CD14-positive monocyte (primary cell): ENCODE data around the gene SPRTN. TPM values are rescaled to one million over a fixed set of nuclear protein-coding genes. Genes with fewer than 3 reads are reported as not detected.

ENCODE experiments used
- DNase-seq, 3 donors: peaks; one replicate each; pipeline ENCODE4 v3.0.0-alpha.2; 2011 to 2022
- H2AFZ ChIP-seq: 2 replicates; pipeline ENCODE4 v1.6.0; 2012; ENCODE audit warnings: mild to moderate bottlenecking, low read depth, low read length, inconsistent platforms; ENCODE audit not compliant: insufficient read depth, poor library complexity, severe bottlenecking
- H3K27ac ChIP-seq, 2 donors: 1 replicate in 1 of 2; 2 replicates in 1 of 2; pipeline ENCODE4 v1.5.1; 2012 to 2013; ENCODE audit warnings: low read length in 2 of 2, control low read depth in 1 of 2, inconsistent platforms in 1 of 2, low read depth in 1 of 2, mild to moderate bottlenecking in 1 of 2
- H3K27me3 ChIP-seq, 2 donors: one replicate each; pipeline versions ENCODE4 v1.6.0 to v1.6.1; 2011 to 2013; ENCODE audit warnings: low read length in 2 of 2; ENCODE audit not compliant: control insufficient read depth in 2 of 2, insufficient read depth in 2 of 2
- H3K36me3 ChIP-seq, 2 donors: replicated peaks in 1 of 2; 1 replicate in 1 of 2; 2 replicates in 1 of 2; pipeline versions ENCODE4 v1.5.1 to v1.6.1; 2012 to 2013; ENCODE audit warnings: low read length in 2 of 2, control low read depth in 1 of 2, inconsistent platforms in 1 of 2, mild to moderate bottlenecking in 1 of 2; ENCODE audit not compliant: insufficient read depth in 2 of 2, control insufficient read depth in 1 of 2
- H3K4me1 ChIP-seq, 2 donors: 1 replicate in 1 of 2; 2 replicates in 1 of 2; pipeline versions ENCODE4 v1.5.1 to v1.6.1; 2012 to 2013; ENCODE audit warnings: low read length in 2 of 2, control low read depth in 1 of 2, inconsistent platforms in 1 of 2, mild to moderate bottlenecking in 1 of 2, moderate library complexity in 1 of 2; ENCODE audit not compliant: insufficient read depth in 2 of 2, control insufficient read depth in 1 of 2
- H3K4me2 ChIP-seq: replicated peaks from 2 replicates; pipeline ENCODE3; 2012; ENCODE audit warnings: low read length, moderate library complexity, mild to moderate bottlenecking; ENCODE audit not compliant: poor library complexity, severe bottlenecking; ENCODE audit errors: extremely low read depth
- H3K4me3 ChIP-seq, 3 experiments: fragments of 200-600 bp in 1 of 3; sonication (generic) in 1 of 3; replicated peaks in 1 of 3; 1 replicate in 2 of 3; 2 replicates in 1 of 3; pipeline ENCODE4 v1.5.1; 2011 to 2013; ENCODE audit warnings: low read length in 3 of 3, mild to moderate bottlenecking in 3 of 3, control low read depth in 2 of 3, low read depth in 2 of 3, inconsistent platforms in 1 of 3, moderate library complexity in 1 of 3
- H3K79me2 ChIP-seq: 2 replicates; pipeline ENCODE4 v1.6.0; 2012; ENCODE audit warnings: mild to moderate bottlenecking, control low read depth, inconsistent platforms, low read length, moderate library complexity; ENCODE audit not compliant: insufficient read depth
- H3K9ac ChIP-seq: 2 replicates; pipeline ENCODE4 v1.6.0; 2017; ENCODE audit warnings: low read length, mild to moderate bottlenecking; ENCODE audit not compliant: insufficient read depth, poor library complexity, severe bottlenecking
- H3K9me3 ChIP-seq, 2 donors: replicated peaks in 1 of 2; 1 replicate in 1 of 2; 2 replicates in 1 of 2; pipeline versions ENCODE4 v1.5.1 to v1.6.1; 2012 to 2013; ENCODE audit warnings: low read length in 2 of 2, control low read depth in 1 of 2; ENCODE audit not compliant: control insufficient read depth in 1 of 2, insufficient read depth in 1 of 2
- H4K20me1 ChIP-seq: 2 replicates; pipeline ENCODE4 v1.6.0; 2012; ENCODE audit warnings: mild to moderate bottlenecking, low read length, control low read depth, moderate library complexity; ENCODE audit not compliant: insufficient read depth
- H3K27ac Mint-ChIP-seq, 7 donors: one replicate each; pipeline ENCODE4 v1.8.0; 2020; ENCODE audit warnings: mild to moderate bottlenecking in 7 of 7, mixed read lengths in 7 of 7, moderate library complexity in 6 of 7, inconsistent platforms in 2 of 7
- H3K27me3 Mint-ChIP-seq, 3 donors: one replicate each; pipeline ENCODE4 v1.8.0; 2021 to 2022; ENCODE audit warnings: low read depth in 3 of 3, mild to moderate bottlenecking in 3 of 3, mixed read lengths in 3 of 3, moderate library complexity in 3 of 3, inconsistent platforms in 1 of 3
- H3K36me3 Mint-ChIP-seq, 2 donors: one replicate each; pipeline ENCODE4 v1.8.0; 2020; ENCODE audit warnings: mixed read lengths in 2 of 2, inconsistent platforms in 1 of 2, mild to moderate bottlenecking in 1 of 2
- H3K4me1 Mint-ChIP-seq: one replicate; pipeline ENCODE4 v1.8.0; 2020; ENCODE audit warnings: mild to moderate bottlenecking, mixed read lengths
- H3K4me3 Mint-ChIP-seq, 2 donors: one replicate each; pipeline ENCODE4 v1.8.0; 2020; ENCODE audit warnings: mild to moderate bottlenecking in 2 of 2, mixed read lengths in 2 of 2, moderate library complexity in 1 of 2
- H3K9me3 Mint-ChIP-seq, 7 donors: one replicate each; pipeline ENCODE4 v1.8.0; 2020 to 2022; ENCODE audit warnings: mixed read lengths in 7 of 7, mild to moderate bottlenecking in 6 of 7, moderate library complexity in 6 of 7, inconsistent platforms in 2 of 7
- WGBS: methylation state at CpG from one replicate; pipeline ENCODE4 v1.1.5; 2013; ENCODE audit warnings: missing lambda C conversion rate; ENCODE audit not compliant: insufficient coverage; 5-methylcytosine and 5-hydroxymethylcytosine counted together
- intact Hi-C, 2 donors: fragments of 100-400 bp; cut with micrococcal nuclease; formaldehyde crosslinking; loops; one replicate each; pipeline versions ENCODE4 v1.15.0 to v1.15.1; 2023
- polyA plus RNA-seq, 3 donors: library from polyadenylated mRNA; depleted of rRNA in 1 of 3; unstranded in 2 of 3; stranded (reverse) in 1 of 3; fragments of 300-500 nt in 2 of 3; fragments of >200 nt in 1 of 3; fragmentation: Illumina TruSeq in 2 of 3; gene quantifications; 1 replicate in 2 of 3; 2 replicates in 1 of 3; pipeline ENCODE4 v1.2.3, GENCODE V29; 2012 to 2021
- TF ChIP-seq, protein P1 (sequence below): fragments of 200-600 bp; IDR thresholded peaks from one replicate; pipeline ENCODE4 v1.8.0; 2022; ENCODE audit warnings: antibody characterized with exemption, mild to moderate bottlenecking

Gene SPRTN
- polyA plus RNA-seq, 3 donors, result 4.5 to 9.1 (median 7.8) TPM

DNA sequence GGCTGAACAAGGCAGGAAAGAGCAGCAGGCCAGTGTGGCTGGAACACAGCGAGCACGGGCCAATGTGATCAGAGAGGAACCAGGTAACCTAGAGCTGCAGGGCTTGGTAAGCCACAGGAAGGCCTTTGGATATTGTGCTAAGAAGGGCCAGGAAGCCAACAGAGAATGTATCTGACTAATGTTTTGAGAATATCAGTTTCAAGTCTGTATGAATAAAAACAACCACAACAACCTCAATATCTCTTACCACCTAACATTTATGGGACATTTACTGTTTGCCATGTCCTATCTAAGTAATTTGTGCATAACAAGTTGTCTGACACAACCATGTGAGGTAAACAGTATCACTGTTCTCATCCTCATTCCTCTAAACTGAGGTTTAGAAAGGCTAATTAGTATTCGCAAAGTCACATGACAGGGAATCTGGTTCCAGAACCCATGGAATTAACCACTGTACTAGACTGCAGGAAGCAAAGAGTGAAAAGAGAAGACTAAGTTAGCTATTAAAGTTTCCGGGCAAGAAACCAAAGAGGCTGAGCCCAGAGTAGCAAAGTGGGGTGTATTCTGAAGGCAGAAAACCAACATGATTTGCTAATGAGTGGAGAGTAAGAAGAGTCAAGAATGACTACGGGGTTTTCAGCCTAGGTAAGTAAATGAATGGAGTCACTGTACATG lies 38.9 kb downstream of the SPRTN start:
- TF ChIP-seq, protein P1, sequence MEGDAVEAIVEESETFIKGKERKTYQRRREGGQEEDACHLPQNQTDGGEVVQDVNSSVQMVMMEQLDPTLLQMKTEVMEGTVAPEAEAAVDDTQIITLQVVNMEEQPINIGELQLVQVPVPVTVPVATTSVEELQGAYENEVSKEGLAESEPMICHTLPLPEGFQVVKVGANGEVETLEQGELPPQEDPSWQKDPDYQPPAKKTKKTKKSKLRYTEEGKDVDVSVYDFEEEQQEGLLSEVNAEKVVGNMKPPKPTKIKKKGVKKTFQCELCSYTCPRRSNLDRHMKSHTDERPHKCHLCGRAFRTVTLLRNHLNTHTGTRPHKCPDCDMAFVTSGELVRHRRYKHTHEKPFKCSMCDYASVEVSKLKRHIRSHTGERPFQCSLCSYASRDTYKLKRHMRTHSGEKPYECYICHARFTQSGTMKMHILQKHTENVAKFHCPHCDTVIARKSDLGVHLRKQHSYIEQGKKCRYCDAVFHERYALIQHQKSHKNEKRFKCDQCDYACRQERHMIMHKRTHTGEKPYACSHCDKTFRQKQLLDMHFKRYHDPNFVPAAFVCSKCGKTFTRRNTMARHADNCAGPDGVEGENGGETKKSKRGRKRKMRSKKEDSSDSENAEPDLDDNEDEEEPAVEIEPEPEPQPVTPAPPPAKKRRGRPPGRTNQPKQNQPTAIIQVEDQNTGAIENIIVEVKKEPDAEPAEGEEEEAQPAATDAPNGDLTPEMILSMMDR, result no peak
- peaks cover 83% of the 10 kb centered on the region for H3K79me2 ChIP-seq
- peaks cover 3 to 8% of the 10 kb centered on the region in 2 donors for H3K36me3 ChIP-seq
- intact Hi-C loops, result loop anchor here in 1 of 2 donors (5.0 kb wide), 1 partner anchor 45 kb away; the partner anchor contains the start of gene EGLN1
- no peaks in the 10 kb centered on the region for H3K9me3 ChIP-seq
- no peak overlapping the region for H3K4me2 ChIP-seq
- WGBS, result 56% methylated on average over 4 of the region's 5 CpGs
- no peak for DNase-seq
- H2AFZ ChIP-seq, result no peak overlapping the region
- no peaks in the 10 kb centered on the region for H3K27me3 ChIP-seq
- peaks cover 95% of the 10 kb centered on the region for H4K20me1 ChIP-seq
- Mint-ChIP-seq H3K4me3 (no peak overlapping the region), H3K27ac (peak overlapping the region in 3 of 7 donors; percentile 5 to 70 (median 27)), H3K27me3 (peaks cover 0 to 2% (median 0%) of the 10 kb centered on the region in 3 donors), H3K36me3 (peaks cover 12 to 14% of the 10 kb centered on the region in 2 donors), H3K4me1 (peaks cover 29% of the 10 kb centered on the region), H3K9me3 (peaks cover 0 to 4% (median 0%) of the 10 kb centered on the region in 7 donors)
- no peak overlapping the region for H3K27ac ChIP-seq
- peaks cover 8 to 10% of the 10 kb centered on the region in 2 donors for H3K4me1 ChIP-seq
- no peak overlapping the region for H3K9ac ChIP-seq
- H3K4me3 ChIP-seq, result no peak overlapping the region

DNA sequence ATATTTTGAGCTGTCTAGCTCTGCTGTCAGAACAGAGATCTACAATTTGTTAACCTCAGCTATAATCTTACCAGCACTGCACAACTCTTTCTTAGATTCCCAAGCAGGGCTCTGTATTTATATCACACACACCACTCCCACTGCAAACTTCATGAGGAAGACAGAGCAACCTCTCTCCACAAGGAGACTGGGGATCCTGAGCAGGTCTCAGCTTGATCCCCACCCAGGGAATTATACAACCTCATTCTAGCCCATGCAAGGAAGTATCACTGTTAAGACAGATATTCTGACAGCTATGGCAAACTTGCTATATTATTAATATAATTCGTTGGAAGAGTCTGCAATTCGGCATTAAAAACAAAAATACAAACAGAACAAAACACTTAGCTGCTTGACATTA lies 43.6 kb downstream of the SPRTN start:
- H3K4me2 ChIP-seq, result no peak overlapping the region
- intact Hi-C loops, result no loop called here
- no peak overlapping the region for H2AFZ ChIP-seq
- H3K27ac ChIP-seq, result no peak overlapping the region
- no peak overlapping the region for H3K4me3 Mint-ChIP-seq
- peaks cover 0 to 4% (median 0%) of the 10 kb centered on the region in 7 donors for H3K9me3 Mint-ChIP-seq
- peaks cover 18% of the 10 kb centered on the region for H3K4me1 Mint-ChIP-seq
- H3K27me3 ChIP-seq, result no peaks in the 10 kb centered on the region
- H3K36me3 ChIP-seq, result no peaks in the 10 kb centered on the region
- peak overlapping the region in 3 of 7 donors; percentile 1 to 85 (median 19) for H3K27ac Mint-ChIP-seq
- H3K9me3 ChIP-seq, result no peaks in the 10 kb centered on the region
- no peak overlapping the region for H3K9ac ChIP-seq
- DNase-seq, result no peak
- TF ChIP-seq, protein P1, result no peak
- peaks cover 0 to 5% of the 10 kb centered on the region in 2 donors for H3K4me1 ChIP-seq
- H3K27me3 Mint-ChIP-seq, result peaks cover 0 to 2% (median 0%) of the 10 kb centered on the region in 3 donors
- peaks cover 90% of the 10 kb centered on the region for H3K79me2 ChIP-seq
- peaks cover 99% of the 10 kb centered on the region for H4K20me1 ChIP-seq
- WGBS, result no CpG with 5 or more reads among the region's 2 CpGs
- no peak overlapping the region for H3K4me3 ChIP-seq
- H3K36me3 Mint-ChIP-seq, result peaks cover 3 to 11% of the 10 kb centered on the region in 2 donors
